H9 (cell line): ENCODE measurements around the gene RETREG3. TPM values are rescaled to one million over a fixed set of nuclear protein-coding genes. Genes with fewer than 3 reads are reported as not detected.

Source experiments
- DNase-seq: peaks from one replicate; pipeline ENCODE4 v3.0.0-alpha.2; 2017
- H2AFZ ChIP-seq: one replicate; pipeline ENCODE4 v1.6.1; 2013; ENCODE audit warnings: mild to moderate bottlenecking, low read length, control low read depth, moderate library complexity
- H2AK5ac ChIP-seq: 2 replicates; pipeline ENCODE4 v1.6.1; 2013; ENCODE audit warnings: low read length, control low read depth, mixed read lengths; ENCODE audit not compliant: insufficient read length
- H2BK120ac ChIP-seq: one replicate; pipeline ENCODE4 v1.6.1; 2013; ENCODE audit warnings: low read depth, mild to moderate bottlenecking, low read length, control low read depth, inconsistent platforms; ENCODE audit not compliant: poor library complexity, severe bottlenecking
- H2BK12ac ChIP-seq: 2 replicates; pipeline ENCODE4 v1.6.1; 2013; ENCODE audit warnings: low read length, control low read depth, mixed read lengths, low read depth; ENCODE audit not compliant: insufficient read length
- H2BK15ac ChIP-seq: 2 replicates; pipeline ENCODE4 v1.6.1; 2013; ENCODE audit warnings: low read depth, low read length, control low read depth
- H2BK20ac ChIP-seq: one replicate; pipeline ENCODE4 v1.6.1; 2013; ENCODE audit warnings: low read depth, mild to moderate bottlenecking, low read length, control low read depth, inconsistent platforms; ENCODE audit not compliant: poor library complexity, severe bottlenecking
- H2BK5ac ChIP-seq: 2 replicates; pipeline ENCODE4 v1.6.1; 2013; ENCODE audit warnings: low read length, control low read depth, mixed read lengths; ENCODE audit not compliant: insufficient read length
- H3K14ac ChIP-seq: 2 replicates; pipeline ENCODE4 v1.6.1; 2013; ENCODE audit warnings: low read length, control low read depth; ENCODE audit not compliant: insufficient read depth
- H3K18ac ChIP-seq: 2 replicates; pipeline ENCODE4 v1.6.1; 2013; ENCODE audit warnings: low read depth, mild to moderate bottlenecking, mixed read lengths, low read length, control low read depth; ENCODE audit not compliant: insufficient read length
- H3K23ac ChIP-seq: 2 replicates; pipeline ENCODE4 v1.6.1; 2013; ENCODE audit warnings: low read length, control low read depth, mixed read lengths, low read depth; ENCODE audit not compliant: insufficient read length
- H3K23me2 ChIP-seq: 2 replicates; pipeline ENCODE4 v1.6.1; 2013; ENCODE audit warnings: low read depth, mild to moderate bottlenecking, mixed read lengths, low read length, control low read depth; ENCODE audit not compliant: insufficient read length, poor library complexity, severe bottlenecking
- H3K27ac ChIP-seq: 2 replicates; pipeline ENCODE4 v1.5.1; 2013; ENCODE audit warnings: low read length, control low read depth, mixed read lengths, low read depth; ENCODE audit not compliant: insufficient read length
- H3K27me3 ChIP-seq: 2 replicates; pipeline ENCODE4 v1.6.1; 2013; ENCODE audit warnings: low read length, control low read depth, inconsistent platforms; ENCODE audit not compliant: insufficient read depth
- H3K4ac ChIP-seq: 2 replicates; pipeline ENCODE4 v1.6.1; 2013; ENCODE audit warnings: low read depth, mild to moderate bottlenecking, control low read depth, inconsistent platforms, low read length, moderate library complexity
- H3K4me1 ChIP-seq: 2 replicates; pipeline ENCODE4 v1.6.1; 2013; ENCODE audit warnings: low read length, control low read depth, inconsistent platforms; ENCODE audit not compliant: insufficient read depth
- H3K4me2 ChIP-seq: 2 replicates; pipeline ENCODE4 v1.6.1; 2013; ENCODE audit warnings: low read length, control low read depth, mixed read lengths; ENCODE audit not compliant: insufficient read length, insufficient read depth
- H3K56ac ChIP-seq: 2 replicates; pipeline ENCODE4 v1.6.1; 2013; ENCODE audit warnings: low read depth, mild to moderate bottlenecking, mixed read lengths, low read length, control low read depth; ENCODE audit not compliant: insufficient read length
- H3K79me1 ChIP-seq: 2 replicates; pipeline ENCODE4 v1.6.1; 2013; ENCODE audit warnings: low read depth, mild to moderate bottlenecking, moderate library complexity, low read length, control low read depth, inconsistent platforms; ENCODE audit not compliant: insufficient read depth, poor library complexity, severe bottlenecking
- H3K79me2 ChIP-seq: 2 replicates; pipeline ENCODE4 v1.6.1; 2013; ENCODE audit warnings: low read length, control low read depth, inconsistent platforms; ENCODE audit not compliant: insufficient read depth
- H3K9ac ChIP-seq: 2 replicates; pipeline ENCODE4 v1.6.1; 2013; ENCODE audit warnings: low read length, control low read depth, mixed read lengths; ENCODE audit not compliant: insufficient read length; ENCODE audit errors: extremely low read depth
- H3K9me3 ChIP-seq: one replicate; pipeline ENCODE4 v1.6.1; 2013; ENCODE audit warnings: low read depth, low read length, inconsistent platforms; ENCODE audit not compliant: control insufficient read depth
- H3T11ph ChIP-seq: one replicate; pipeline ENCODE4 v1.6.1; 2013; ENCODE audit warnings: mild to moderate bottlenecking, low read length, control low read depth, inconsistent platforms
- H4K20me1 ChIP-seq: one replicate; pipeline ENCODE4 v1.6.1; 2013; ENCODE audit not compliant: control insufficient read depth, insufficient read length, insufficient read depth
- H4K5ac ChIP-seq: 2 replicates; pipeline ENCODE4 v1.6.1; 2013; ENCODE audit warnings: low read depth, mild to moderate bottlenecking, mixed read lengths, low read length, control low read depth; ENCODE audit not compliant: insufficient read length
- H4K8ac ChIP-seq: replicated peaks from 2 replicates; pipeline ENCODE4 v1.6.1; 2013; ENCODE audit warnings: low read length, control low read depth, mixed read lengths, low read depth; ENCODE audit not compliant: insufficient read length
- H4K91ac ChIP-seq: 2 replicates; pipeline ENCODE4 v1.6.1; 2013; ENCODE audit warnings: low read depth, mild to moderate bottlenecking, moderate library complexity, mixed read lengths, low read length, control low read depth; ENCODE audit not compliant: insufficient read length
- H3K27ac Mint-ChIP-seq, 3 experiments: 2 replicates in 2 of 3; 3 replicates in 1 of 3; pipeline ENCODE4 v1.8.0; 2020 to 2021; ENCODE audit warnings: mixed read lengths in 3 of 3, mild to moderate bottlenecking in 1 of 3, moderate library complexity in 1 of 3
- H3K27me3 Mint-ChIP-seq: 2 replicates; pipeline ENCODE4 v1.8.0; 2021; ENCODE audit warnings: low read depth, mild to moderate bottlenecking, moderate library complexity, mixed read lengths
- H3K36me3 Mint-ChIP-seq, 3 experiments: 2 replicates in 2 of 3; 3 replicates in 1 of 3; pipeline ENCODE4 v1.8.0; 2020 to 2021; ENCODE audit warnings: low read depth in 3 of 3, mixed read lengths in 3 of 3; ENCODE audit not compliant: insufficient read depth in 1 of 3
- H3K4me1 Mint-ChIP-seq, 2 experiments: 2 replicates each; pipeline ENCODE4 v1.8.0; 2020; ENCODE audit warnings: mixed read lengths in 2 of 2
- H3K4me3 Mint-ChIP-seq, 2 experiments: 2 replicates in 1 of 2; 3 replicates in 1 of 2; pipeline ENCODE4 v1.8.0; 2020 to 2021; ENCODE audit warnings: mild to moderate bottlenecking in 2 of 2, mixed read lengths in 2 of 2, moderate library complexity in 1 of 2
- H3K9me3 Mint-ChIP-seq, 2 experiments: 2 replicates in 1 of 2; 3 replicates in 1 of 2; pipeline ENCODE4 v1.8.0; 2020; ENCODE audit warnings: mild to moderate bottlenecking in 2 of 2, mixed read lengths in 2 of 2, moderate library complexity in 1 of 2
- CTCF ChIP-seq: fragments of 200-600 bp; sonication (generic); conservative IDR thresholded peaks from 3 replicates; pipeline ENCODE4 v1.8.0; 2021; ENCODE audit warnings: antibody characterized with exemption, mild to moderate bottlenecking
- WGBS: extraction: QIAGEN DNeasy Blood & Tissue Kit; methylation state at CpG from one replicate; pipeline ENCODE4 v1.1.7; 2013; ENCODE audit warnings: missing lambda C conversion rate, low lambda C conversion rate, mixed read lengths; ENCODE audit not compliant: insufficient read length; ENCODE audit errors: extremely low coverage; 5-methylcytosine and 5-hydroxymethylcytosine counted together
- total RNA-seq: library from RNA; stranded (reverse); gene quantifications from 2 replicates; pipeline ENCODE4 v1.2.1, GENCODE V29; 2021

RETREG3 gene
- total RNA-seq, 1 experiment from 2014 or later, result 47.3 TPM

GRCh38 chr17:42573095-42573494, 36.1 kb downstream of the RETREG3 start:
- Histone ChIP-seq H3K14ac (no peak overlapping the region), H3K4ac (no peak overlapping the region), H3K79me1 (no peaks in the 10 kb centered on the region), H4K91ac (no peak overlapping the region), H3K27me3 (no peaks in the 10 kb centered on the region), H2AK5ac (no peak overlapping the region), H4K5ac (no peak overlapping the region), H3K9ac (no peak overlapping the region), H2BK15ac (no peak overlapping the region), H3K18ac (no peak overlapping the region), H4K20me1 (no peaks in the 10 kb centered on the region), H2BK120ac (no peak overlapping the region), H3K23ac (no peak overlapping the region), H3K56ac (no peak overlapping the region), H4K8ac (no peak overlapping the region), H3K9me3 (no peaks in the 10 kb centered on the region), H2BK5ac (no peak overlapping the region), H3T11ph (no peak overlapping the region), H2AFZ (no peak overlapping the region), H3K23me2 (peaks cover 3% of the 10 kb centered on the region), H3K79me2 (no peaks in the 10 kb centered on the region), H2BK12ac (no peak overlapping the region), H3K4me2 (no peak overlapping the region), H2BK20ac (no peak overlapping the region), H3K27ac (no peak overlapping the region), H3K4me1 (no peaks in the 10 kb centered on the region)
- Mint-ChIP-seq H3K27me3 (peaks cover 2% of the 10 kb centered on the region; the same call in 1 of the 2 replicates), H3K9me3 (no peaks in the 10 kb centered on the region), H3K4me3 (no peak overlapping the region), H3K4me1 (peaks cover 12 to 17% of the 10 kb centered on the region in 2 experiments), H3K36me3 (peaks cover 39 to 85% (median 81%) of the 10 kb centered on the region in 3 experiments), H3K27ac (peak overlapping the region in 1 of 3 experiments; percentile 85; a peak in 3 of 7 replicates)
- DNase-seq, result no peak
- WGBS, result no CpG with 5 or more reads among the region's 4 CpGs
- TF ChIP-seq CTCF, result no peak
